Keratinocyte (primary cell): ENCODE measurements around the gene LRRN2. TPM values are rescaled to one million over a fixed set of nuclear protein-coding genes. Genes with fewer than 3 reads are reported as not detected.

ENCODE experiments used
- DNase-seq: peaks from one replicate; pipeline ENCODE4 v3.0.0-alpha.2; 2011; ENCODE audit warnings: low read depth, missing footprints, low spot score
- FAIRE-seq: peaks from 2 replicates; lab custom pipeline; 2011; peaks lifted over from hg19 to GRCh38; lab: Jason Lieb, UNC
- H2AFZ ChIP-seq: 2 replicates; pipeline ENCODE4 v1.6.0; 2012; ENCODE audit warnings: low read length, control low read depth, inconsistent platforms; ENCODE audit not compliant: control insufficient read depth
- H3K27ac ChIP-seq: 2 replicates; pipeline ENCODE4 v1.5.1; 2011; ENCODE audit warnings: low read length; ENCODE audit not compliant: control insufficient read depth, insufficient read depth
- H3K27me3 ChIP-seq: 3 replicates; pipeline ENCODE4 v1.6.0; 2011; ENCODE audit warnings: low read length; ENCODE audit not compliant: control insufficient read depth, insufficient read depth; ENCODE audit errors: extremely low read depth
- H3K36me3 ChIP-seq, 2 experiments: 2 replicates in 1 of 2; 3 replicates in 1 of 2; pipeline ENCODE4 v1.5.1; 2011; ENCODE audit warnings: low read length in 2 of 2, mild to moderate bottlenecking in 1 of 2; ENCODE audit not compliant: control insufficient read depth in 2 of 2, insufficient read depth in 2 of 2; ENCODE audit errors: extremely low read depth in 1 of 2
- H3K4me1 ChIP-seq: 3 replicates; pipeline ENCODE4 v1.5.1; 2011; ENCODE audit warnings: low read length; ENCODE audit not compliant: control insufficient read depth, insufficient read depth; ENCODE audit errors: extremely low read depth
- H3K4me2 ChIP-seq: 3 replicates; pipeline ENCODE4 v1.6.0; 2011; ENCODE audit warnings: low read depth, low read length; ENCODE audit not compliant: control insufficient read depth, insufficient read depth; ENCODE audit errors: extremely low read depth
- H3K4me3 ChIP-seq, 3 experiments: fragments of 200-600 bp in 1 of 3; sonication (generic) in 1 of 3; 2 replicates in 2 of 3; 3 replicates in 1 of 3; pipeline ENCODE4 v1.5.1; 2011 to 2016; ENCODE audit warnings: low read length in 3 of 3, mild to moderate bottlenecking in 3 of 3, control low read depth in 2 of 3, inconsistent platforms in 1 of 3, low read depth in 1 of 3, mixed read lengths in 1 of 3, mixed run types in 1 of 3, moderate library complexity in 1 of 3; ENCODE audit not compliant: control insufficient read depth in 2 of 3, insufficient read depth in 2 of 3; ENCODE audit errors: extremely low read depth in 1 of 3
- H3K79me2 ChIP-seq: 2 replicates; pipeline ENCODE4 v1.6.0; 2012; ENCODE audit warnings: low read length; ENCODE audit not compliant: control insufficient read depth, insufficient read depth
- H3K9ac ChIP-seq: 3 replicates; pipeline ENCODE4 v1.6.0; 2011; ENCODE audit warnings: low read length; ENCODE audit not compliant: control insufficient read depth, insufficient read depth; ENCODE audit errors: extremely low read depth
- H3K9me1 ChIP-seq: 3 replicates; pipeline ENCODE4 v1.6.0; 2011; ENCODE audit warnings: low read length; ENCODE audit not compliant: control insufficient read depth, insufficient read depth; ENCODE audit errors: extremely low read depth
- H3K9me3 ChIP-seq: 2 replicates; pipeline ENCODE4 v1.5.1; 2012; ENCODE audit warnings: low read depth, low read length; ENCODE audit not compliant: control insufficient read depth
- H4K20me1 ChIP-seq: 3 replicates; pipeline ENCODE4 v1.6.0; 2011; ENCODE audit warnings: low read length; ENCODE audit not compliant: control insufficient read depth, insufficient read depth; ENCODE audit errors: extremely low read depth
- CTCF ChIP-seq, 3 experiments: IDR thresholded peaks in 1 of 3; conservative IDR thresholded peaks in 1 of 3; optimal IDR thresholded peaks in 1 of 3; 2 replicates in 2 of 3; 3 replicates in 1 of 3; pipeline versions ENCODE3 to v1.5.1; 2011; ENCODE audit warnings: low read length in 3 of 3, mild to moderate bottlenecking in 3 of 3, moderate library complexity in 2 of 3, control low read depth in 1 of 3, inconsistent platforms in 1 of 3; ENCODE audit not compliant: insufficient read depth in 2 of 3; ENCODE audit errors: extremely low read depth in 1 of 3
- EZH2 ChIP-seq: IDR thresholded peaks from one replicate; pipeline ENCODE4 v1.6.1; 2012; ENCODE audit warnings: inconsistent platforms, mild to moderate bottlenecking, low read length, moderate library complexity
- dilution Hi-C: fragments of 300-500 bp; cut with MboI; formaldehyde crosslinking; loops from one replicate; pipeline ENCODE4 v1.7.0; 2020; ENCODE audit warnings: low sequenced_read_pairs; ENCODE audit not compliant: extremely low pct_ligation_motif_present
- polyA plus RNA-seq, 5 experiments: library from polyadenylated mRNA; depleted of rRNA in 3 of 5; stranded (reverse) in 3 of 5; stranded (forward) in 1 of 5; unstranded in 1 of 5; fragments of >200 nt; gene quantifications; 1 replicate in 1 of 5; 2 replicates in 3 of 5; 3 replicates in 1 of 5; pipeline versions ENCODE4 v1.2.1 to v1.2.3, GENCODE V29; 2011 to 2012; ENCODE audit warnings: missing spikeins in 2 of 5, low read depth in 1 of 5, low replicate concordance in 1 of 5

Gene LRRN2
- polyA plus RNA-seq, 1 donor (not counting 4 experiments of a cell fraction or from before 2014, with no cell fraction given): not detected

GRCh38 chr1:204572923-204573922, 112.3 kb downstream of the LRRN2 start:
- Histone ChIP-seq H3K4me1 (peaks cover 14% of the 10 kb centered on the region), H3K4me3 (no peak overlapping the region), H3K9ac (no peak overlapping the region), H3K9me3 (peaks cover 2% of the 10 kb centered on the region), H3K79me2 (no peaks in the 10 kb centered on the region), H3K27me3 (no peaks in the 10 kb centered on the region), H3K27ac (no peak overlapping the region), H4K20me1 (no peaks in the 10 kb centered on the region), H2AFZ (no peak overlapping the region), H3K4me2 (no peak overlapping the region), H3K9me1 (no peaks in the 10 kb centered on the region), H3K36me3 (peaks cover 0 to 2% of the 10 kb centered on the region in 2 experiments)
- no peak for TF ChIP-seq CTCF (optimal IDR thresholded peaks at IDR 0.05 in 1 of 3, IDR thresholded peaks at IDR 0.05 in 1 of 3, conservative IDR thresholded peaks at IDR 0.05 in 1 of 3; ENCODE audit: extremely low read depth in 1 of 3, insufficient read depth in 2 of 3, low read length in 3 of 3)
- no peak for TF ChIP-seq EZH2
- FAIRE-seq (no peak), DNase-seq (no peak)
- dilution Hi-C loops: no loop called here

- H3K27me3 ChIP-seq: no peaks in the 10 kb centered on the region
- no peaks in the 10 kb centered on the region for H3K9me1 ChIP-seq
- FAIRE-seq (no peak), DNase-seq (no peak)
- H4K20me1 ChIP-seq: no peaks in the 10 kb centered on the region
- no peak overlapping the region for H3K9ac ChIP-seq
- H3K4me1 ChIP-seq: peaks cover 14% of the 10 kb centered on the region
- no peaks in the 10 kb centered on the region for H3K79me2 ChIP-seq
- H3K27ac ChIP-seq: peak overlapping the region; percentile 61
- dilution Hi-C loops: no loop called here
- no peak for TF ChIP-seq EZH2
- no peak for TF ChIP-seq CTCF (optimal IDR thresholded peaks at IDR 0.05 in 1 of 3, IDR thresholded peaks at IDR 0.05 in 1 of 3, conservative IDR thresholded peaks at IDR 0.05 in 1 of 3; ENCODE audit: extremely low read depth in 1 of 3, insufficient read depth in 2 of 3, low read length in 3 of 3)
- H3K4me3 ChIP-seq: no peak overlapping the region
- H3K36me3 ChIP-seq: peaks cover 0 to 2% of the 10 kb centered on the region in 2 experiments
- H3K4me2 ChIP-seq: peak overlapping the region; percentile 29
- H2AFZ ChIP-seq: no peak overlapping the region
- peaks cover 2% of the 10 kb centered on the region for H3K9me3 ChIP-seq
Observed at GRCh38 chr1:204571631-204572030, 113.9 kb downstream of the LRRN2 start.
